Measurements from ENCODE around the gene SERGEF.

GRCh38 chr11:17848715-17849114 lies 164.1 kb downstream of the SERGEF start:
- TF ChIP-seq CTCF (conservative IDR thresholded peaks at IDR 0.05) = no peak
- no peak for TF ChIP-seq ZFX (IDR thresholded peaks at IDR 0.05)
